ENCODE data around the gene DNAJB2. TPM values are rescaled to one million over a fixed set of nuclear protein-coding genes. Genes with fewer than 3 reads are reported as not detected.
A peak's percentile ranks its signal among the peaks of the same experiment; 100 is the strongest.
"Not testable (repeated sequence)": the region's sequence is repeated elsewhere in the genome, so short reads cannot be mapped to it uniquely, and the experiment has no call there.

Gene DNAJB2
- total RNA-seq, 1 donor from 2014 or later: 49.8 TPM

DNA sequence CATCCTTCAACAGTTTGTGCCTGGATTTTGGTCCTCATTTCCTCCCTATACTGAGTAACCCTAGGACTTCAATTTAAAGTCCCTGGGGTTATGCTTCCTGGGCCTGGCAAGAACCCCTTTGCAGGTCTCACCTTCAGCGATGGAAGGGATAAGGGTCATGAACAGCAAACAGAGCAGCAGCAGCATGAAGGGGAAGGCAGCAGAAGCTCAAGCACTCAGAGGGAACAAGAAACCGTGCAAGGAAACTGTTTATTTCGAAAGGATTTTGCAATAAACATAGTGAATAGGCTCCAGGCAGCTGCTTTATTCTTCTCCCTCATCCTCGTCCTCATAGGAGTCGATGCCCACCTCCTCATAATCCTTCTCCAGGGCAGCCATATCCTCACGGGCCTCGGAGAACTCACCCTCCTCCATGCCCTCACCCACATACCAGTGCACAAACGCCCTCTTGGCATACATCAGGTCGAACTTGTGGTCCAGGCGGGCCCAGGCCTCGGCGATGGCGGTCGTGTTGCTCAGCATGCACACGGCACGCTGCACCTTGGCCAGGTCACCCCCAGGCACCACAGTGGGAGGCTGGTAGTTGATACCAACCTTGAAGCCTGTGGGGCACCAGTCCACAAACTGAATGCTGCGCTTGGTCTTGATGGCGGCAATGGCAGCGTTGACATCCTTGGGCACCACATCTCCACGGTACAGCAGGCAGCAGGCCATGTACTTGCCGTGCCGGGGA is 29.0 kb upstream of the DNAJB2 start:
- intact Hi-C loops (cut with micrococcal nuclease): loop anchor here (10.0 kb wide), 1 partner anchor 845 kb away; no protein-coding TSS in a partner anchor
- H3K36me3 Mint-ChIP-seq (ENCODE audit: low read depth): peaks cover 74% of the 10 kb centered on the region
- peaks cover 70% of the 10 kb centered on the region for H3K4me1 Mint-ChIP-seq (ENCODE audit: low read depth)

DNA sequence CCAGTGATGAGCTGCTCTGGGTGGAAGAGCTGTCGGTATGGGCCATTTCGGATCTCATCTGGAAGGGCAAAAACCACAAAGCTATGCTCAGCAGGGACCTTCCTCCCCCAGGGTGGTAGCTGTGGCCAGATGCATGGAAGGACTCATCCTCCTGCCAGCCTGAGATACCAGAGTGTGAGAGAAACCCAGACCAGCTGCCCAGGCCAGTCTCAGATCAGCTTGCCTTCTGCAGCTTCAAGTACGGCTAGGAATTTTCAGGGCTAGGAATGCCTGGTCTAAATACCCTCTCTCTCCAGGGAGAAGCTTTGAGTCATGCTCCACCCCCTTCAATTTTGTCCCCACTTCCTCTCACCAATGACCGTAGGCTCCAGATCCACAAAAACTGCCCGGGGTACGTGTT is 27.5 kb upstream of the DNAJB2 start:
- H3K27ac Mint-ChIP-seq: peak overlapping the region; percentile 85
- H3K4me3 Mint-ChIP-seq (ENCODE audit: low read depth): peak overlapping the region; percentile 77
- peaks cover 69% of the 10 kb centered on the region for H3K4me1 Mint-ChIP-seq (ENCODE audit: low read depth)
- H3K27me3 Mint-ChIP-seq (ENCODE audit: low read depth): no peaks in the 10 kb centered on the region
- H3K9me3 Mint-ChIP-seq: no peaks in the 10 kb centered on the region
- intact Hi-C loops (cut with micrococcal nuclease): loop anchor here (2.0 to 10.0 kb wide), 3 partner anchors 43 to 847 kb away; no protein-coding TSS in a partner anchor
- peaks cover 66% of the 10 kb centered on the region for H3K36me3 Mint-ChIP-seq (ENCODE audit: low read depth)
- no peak for DNase-seq (ENCODE audit: low spot score)

More for the DNA sequence above, 29.0 kb upstream of the DNAJB2 start:
- peak overlapping the region; percentile 47 for H3K27ac Mint-ChIP-seq
- H3K4me3 Mint-ChIP-seq (ENCODE audit: low read depth): peak overlapping the region; percentile 77
- no peak for DNase-seq (ENCODE audit: low spot score)
- H3K27me3 Mint-ChIP-seq (ENCODE audit: low read depth): no peaks in the 10 kb centered on the region
- no peaks in the 10 kb centered on the region for H3K9me3 Mint-ChIP-seq

DNA sequence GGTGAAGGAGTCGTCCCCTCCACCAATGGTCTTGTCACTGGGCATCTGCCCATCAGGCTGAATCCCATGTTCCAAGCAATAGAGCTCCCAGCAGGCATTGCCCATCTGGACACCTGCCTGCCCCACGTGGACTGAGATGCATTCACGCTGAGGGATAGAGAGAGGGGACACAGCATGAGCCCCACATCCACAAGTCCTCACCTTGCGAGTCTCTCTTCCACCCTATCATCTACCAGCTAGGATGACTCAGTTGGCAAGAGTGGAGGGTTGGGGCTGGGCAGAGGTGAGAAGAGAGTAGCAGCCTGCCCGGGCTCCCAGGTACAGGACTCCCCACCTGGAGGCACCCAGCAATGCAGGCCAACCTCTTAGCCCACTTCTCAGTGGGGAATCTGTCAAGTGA is 27.1 kb upstream of the DNAJB2 start:
- intact Hi-C loops (cut with micrococcal nuclease): loop anchor here (2.0 to 10.0 kb wide), 3 partner anchors 43 to 847 kb away; no protein-coding TSS in a partner anchor
- no peak for DNase-seq (ENCODE audit: low spot score)
- H3K27me3 Mint-ChIP-seq (ENCODE audit: low read depth): no peaks in the 10 kb centered on the region
- H3K9me3 Mint-ChIP-seq: no peaks in the 10 kb centered on the region
- H3K36me3 Mint-ChIP-seq (ENCODE audit: low read depth): peaks cover 62% of the 10 kb centered on the region
- peak overlapping the region; percentile 77 for H3K4me3 Mint-ChIP-seq (ENCODE audit: low read depth)
- H3K4me1 Mint-ChIP-seq (ENCODE audit: low read depth): peaks cover 65% of the 10 kb centered on the region
- H3K27ac Mint-ChIP-seq: peak overlapping the region; percentile 85

DNA sequence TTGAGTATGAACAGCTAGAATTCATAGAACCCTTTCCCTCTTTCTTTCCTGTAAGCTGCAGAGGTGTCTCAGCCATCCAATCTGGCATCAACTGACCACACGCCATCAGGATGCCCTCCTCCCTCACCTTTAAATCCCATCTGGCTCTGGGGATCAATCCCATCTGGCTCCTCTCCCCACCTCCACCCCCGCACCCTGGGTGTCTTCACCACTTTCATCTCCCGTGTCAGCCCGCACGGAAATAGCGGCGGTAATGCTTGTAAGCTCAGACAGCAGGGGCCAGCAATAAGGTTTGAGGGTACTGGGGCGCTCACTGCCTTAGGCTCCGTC is 26.6 kb upstream of the DNAJB2 start:
- Mint-ChIP-seq H3K4me3 (ENCODE audit: low read depth) (peak overlapping the region; percentile 77), H3K9me3 (no peaks in the 10 kb centered on the region), H3K27me3 (ENCODE audit: low read depth) (no peaks in the 10 kb centered on the region), H3K4me1 (ENCODE audit: low read depth) (peaks cover 60% of the 10 kb centered on the region), H3K36me3 (ENCODE audit: low read depth) (peaks cover 57% of the 10 kb centered on the region), H3K27ac (peak overlapping the region; percentile 85)
- DNase-seq (ENCODE audit: low spot score): no peak
- intact Hi-C loops (cut with micrococcal nuclease): loop anchor here (2.0 to 10.0 kb wide), 3 partner anchors 42 to 848 kb away; no protein-coding TSS in a partner anchor

DNA sequence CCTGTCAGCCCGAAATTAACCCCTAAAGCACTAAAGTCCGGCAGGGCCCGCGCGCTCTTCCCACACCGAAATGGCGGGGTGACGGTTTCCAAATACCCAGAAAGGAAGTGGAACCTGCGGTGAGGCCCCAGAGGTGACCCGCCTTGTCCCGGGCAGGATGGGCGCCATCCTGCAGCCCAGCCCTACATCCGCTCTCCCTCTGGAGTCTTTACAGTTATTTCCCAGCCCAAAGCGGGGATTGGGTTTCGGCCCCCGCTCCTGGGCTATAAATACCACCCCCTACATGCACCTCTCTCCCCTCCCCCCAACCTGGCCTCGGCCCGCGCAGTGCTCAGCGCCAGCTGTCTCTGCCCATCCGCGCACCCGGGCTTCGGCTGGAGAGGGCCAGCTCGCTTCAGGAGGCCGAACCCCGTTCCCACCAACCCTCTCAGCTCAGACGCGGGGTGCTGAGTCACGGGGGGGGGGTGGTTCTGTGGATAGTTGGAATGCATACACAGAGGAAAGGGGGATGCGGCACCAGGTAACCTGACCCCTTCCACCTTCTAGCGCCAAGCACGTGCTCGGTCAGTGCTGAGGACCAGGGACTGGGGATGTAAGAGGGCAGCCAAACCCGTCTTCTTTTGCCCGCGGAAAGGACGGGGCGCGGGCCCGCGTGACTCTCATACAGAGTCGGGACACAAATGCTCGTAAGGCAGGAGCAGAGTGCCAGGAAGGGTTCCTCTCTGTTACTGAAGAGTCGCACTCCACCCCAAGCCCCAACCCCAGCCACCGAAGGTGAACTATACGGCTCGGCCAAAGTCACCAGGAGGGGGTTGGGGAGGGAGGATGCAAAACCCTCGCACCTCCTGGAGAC is 26.0 kb upstream of the DNAJB2 start, which contains the start of gene TUBA4B:
TUBA4B (plus strand) TSS at position 344 of the 853 bp plus-strand sequence; CDS start at position 509, 165 bp downstream.
- H3K4me1 Mint-ChIP-seq (ENCODE audit: low read depth): peaks cover 54% of the 10 kb centered on the region
- H3K9me3 Mint-ChIP-seq: no peaks in the 10 kb centered on the region
- DNase-seq (ENCODE audit: low spot score): peak; percentile 54
- peaks cover 51% of the 10 kb centered on the region for H3K36me3 Mint-ChIP-seq (ENCODE audit: low read depth)
- peak within 1 kb of the TSS; percentile 77 for H3K4me3 Mint-ChIP-seq (ENCODE audit: low read depth)
- intact Hi-C loops (cut with micrococcal nuclease): loop anchor here (1.0 to 10.0 kb wide), 8 partner anchors 8 to 848 kb away; partner anchors contain the start of genes ANKZF1, ATG9A, CNPPD1 and GLB1L
- no peaks in the 10 kb centered on the region for H3K27me3 Mint-ChIP-seq (ENCODE audit: low read depth)
- H3K27ac Mint-ChIP-seq: peak within 1 kb of the TSS; percentile 92

DNA sequence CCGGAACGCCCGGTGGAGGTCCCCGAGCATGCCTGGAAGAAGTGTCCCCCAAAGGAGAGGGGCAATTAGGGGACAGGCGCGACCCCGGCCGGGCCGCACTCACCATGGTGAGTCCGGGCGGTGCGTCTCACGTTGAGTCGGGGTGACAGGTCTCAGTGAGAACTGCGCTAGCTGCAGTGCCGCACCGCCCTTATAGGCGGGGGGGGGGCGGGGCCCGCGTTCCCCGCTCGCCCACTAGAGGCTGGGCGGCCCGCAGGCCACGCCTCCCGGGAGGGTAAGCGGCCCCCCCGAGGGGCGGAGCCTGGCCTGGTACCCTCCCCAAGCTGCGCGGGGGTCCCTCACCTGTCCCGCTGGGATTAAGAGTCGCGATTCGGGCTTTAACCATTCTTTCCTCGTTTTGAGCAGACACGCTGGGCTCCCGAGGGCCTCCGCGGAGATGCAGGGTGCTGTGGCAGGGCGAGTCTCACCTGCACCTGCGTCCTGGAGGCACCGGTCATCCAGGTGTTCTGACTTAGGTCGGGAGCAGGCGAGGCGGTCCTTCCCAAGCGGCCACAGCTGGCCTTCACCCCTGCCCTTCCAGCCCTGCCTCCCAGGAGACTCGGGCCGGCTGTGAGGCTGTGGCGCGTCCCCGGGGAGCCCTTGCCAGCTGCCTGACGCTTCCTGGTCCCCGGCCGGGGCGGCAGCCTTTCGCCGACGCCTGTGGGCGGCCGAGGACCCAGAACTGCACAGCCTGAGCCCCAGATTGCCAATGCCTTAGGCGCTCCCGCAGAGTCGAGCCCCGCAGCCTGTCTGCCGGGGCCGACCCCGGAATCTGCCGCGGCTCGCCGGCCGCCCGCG is 25.2 kb upstream of the DNAJB2 start, which contains the start of gene TUBA4A:
TUBA4A (minus strand) TSS at position 166 of the 837 bp plus-strand sequence; CDS start at position 106, 60 bp downstream.
- peak within 1 kb of the TSS; percentile 92 for H3K27ac Mint-ChIP-seq
- intact Hi-C loops (cut with micrococcal nuclease): loop anchor here (1.0 to 10.0 kb wide), 9 partner anchors 9 to 849 kb away; partner anchors contain the start of genes ANKZF1, ATG9A, CNPPD1 and DNAJB2
- H3K4me3 Mint-ChIP-seq (ENCODE audit: low read depth): peak within 1 kb of the TSS; percentile 77
- peaks cover 46% of the 10 kb centered on the region for H3K4me1 Mint-ChIP-seq (ENCODE audit: low read depth)
- H3K9me3 Mint-ChIP-seq: no peaks in the 10 kb centered on the region
- no peaks in the 10 kb centered on the region for H3K27me3 Mint-ChIP-seq (ENCODE audit: low read depth)
- DNase-seq (ENCODE audit: low spot score): peak; percentile 84
- H3K36me3 Mint-ChIP-seq (ENCODE audit: low read depth): peaks cover 43% of the 10 kb centered on the region

DNA sequence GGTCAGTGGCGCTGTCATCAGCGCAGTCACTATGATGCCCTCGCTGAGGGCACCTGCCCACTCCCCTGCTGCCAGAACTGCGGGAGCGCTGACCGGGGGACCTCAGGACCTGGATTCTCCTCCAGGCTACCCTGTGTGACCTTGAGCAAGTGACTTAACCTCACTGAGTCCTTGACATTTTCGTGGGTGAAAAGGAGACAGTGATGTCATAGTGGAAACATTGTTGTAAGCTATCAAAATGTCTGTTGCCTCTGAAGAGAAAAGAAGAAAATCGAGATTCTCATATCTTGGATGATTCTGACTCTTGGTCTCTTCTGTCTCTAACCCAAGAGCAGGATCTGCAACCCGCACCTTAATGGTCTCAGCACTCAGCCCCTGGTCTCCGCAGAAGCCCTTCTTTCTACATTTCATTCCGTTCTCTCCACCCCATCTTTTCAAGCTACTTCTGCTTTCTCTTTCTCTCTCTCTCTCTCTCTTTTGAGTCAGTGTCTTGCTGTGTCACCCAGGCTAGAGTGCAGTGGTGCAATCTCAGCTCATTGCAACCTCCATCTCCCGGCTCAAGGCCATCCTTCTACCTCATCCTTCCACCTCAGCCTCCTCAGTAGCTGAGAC is 24.5 kb upstream of the DNAJB2 start:
- H3K4me1 Mint-ChIP-seq (ENCODE audit: low read depth): peaks cover 39% of the 10 kb centered on the region
- intact Hi-C loops (cut with micrococcal nuclease): loop anchor here (1.0 to 10.0 kb wide), 2 partner anchors 25 to 850 kb away; partner anchors contain the start of gene DNAJB2
- H3K27me3 Mint-ChIP-seq (ENCODE audit: low read depth): peaks cover 3% of the 10 kb centered on the region
- peak overlapping the region; percentile 92 for H3K27ac Mint-ChIP-seq
- DNase-seq (ENCODE audit: low spot score): peak; percentile 40
- H3K4me3 Mint-ChIP-seq (ENCODE audit: low read depth): peak overlapping the region; percentile 77
- H3K36me3 Mint-ChIP-seq (ENCODE audit: low read depth): peaks cover 36% of the 10 kb centered on the region
- no peaks in the 10 kb centered on the region for H3K9me3 Mint-ChIP-seq

DNA sequence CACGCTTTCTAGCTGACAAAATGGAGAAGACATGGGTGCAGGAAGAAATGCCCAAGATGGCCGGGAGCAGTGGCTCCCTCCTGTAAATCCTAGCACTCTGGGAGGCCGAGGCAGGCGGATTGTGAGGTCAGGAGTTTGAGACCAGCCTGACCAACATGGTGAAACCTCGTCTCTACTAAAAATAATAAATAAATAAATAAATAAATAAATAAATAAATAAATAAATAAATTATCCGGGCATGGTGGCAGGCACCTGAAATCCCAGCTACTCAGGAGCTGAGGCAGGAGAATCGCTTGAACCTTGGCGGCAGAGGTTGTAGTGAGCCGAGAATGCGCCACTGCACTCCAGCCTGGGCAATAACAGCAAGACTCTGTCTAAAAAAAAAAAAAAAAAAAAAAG is 20.2 kb upstream of the DNAJB2 start:
- DNase-seq (ENCODE audit: low spot score); H3K27ac Mint-ChIP-seq; H3K36me3 Mint-ChIP-seq (ENCODE audit: low read depth); H3K4me3 Mint-ChIP-seq (ENCODE audit: low read depth); H3K9me3 Mint-ChIP-seq: not testable (repeated sequence)
- Mint-ChIP-seq H3K27me3 (ENCODE audit: low read depth) (peaks cover 13% of the 10 kb centered on the region), H3K4me1 (ENCODE audit: low read depth) (peaks cover 10% of the 10 kb centered on the region)
- intact Hi-C loops (cut with micrococcal nuclease): loop anchor here (10.0 kb wide), 1 partner anchor 854 kb away; no protein-coding TSS in a partner anchor

DNA sequence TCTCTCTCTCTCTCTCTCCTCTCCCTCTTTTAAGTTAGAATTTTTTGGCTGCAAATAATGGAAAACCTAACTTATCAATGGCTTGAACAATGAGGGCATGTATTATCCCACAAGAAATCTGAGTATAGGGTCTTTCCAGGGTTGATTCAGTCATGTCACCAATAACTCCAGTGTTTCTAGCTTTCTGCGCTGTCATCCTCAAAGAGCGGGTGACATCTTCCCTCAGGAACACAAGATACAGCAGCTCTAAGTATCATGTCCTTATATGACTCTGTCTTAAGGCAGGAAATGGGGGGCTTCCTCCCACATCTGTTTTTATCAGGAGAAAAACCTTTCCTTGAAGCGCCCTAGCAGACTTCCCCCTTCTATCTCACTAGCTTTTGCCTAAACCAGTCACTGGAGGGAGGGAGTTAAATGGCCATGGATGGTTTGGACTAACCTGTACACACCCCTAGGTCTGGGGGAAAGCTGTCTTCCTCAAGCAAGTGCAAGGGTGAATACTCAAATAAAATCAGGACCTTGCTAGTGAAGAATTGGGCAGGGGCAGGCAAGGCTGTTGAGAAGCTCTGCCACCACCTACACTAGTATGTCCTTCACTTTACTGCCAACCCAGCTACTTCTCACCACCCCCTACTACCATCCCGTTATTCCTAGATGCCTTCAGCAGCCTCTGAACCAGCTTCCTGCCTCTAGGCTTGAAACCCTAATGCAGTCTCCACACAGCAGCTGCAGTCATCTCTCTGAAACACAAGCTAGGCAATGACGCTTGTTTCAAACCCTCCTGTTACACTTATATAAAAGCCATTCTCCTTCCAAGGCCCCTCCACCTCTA is 17.9 kb upstream of the DNAJB2 start:
- DNase-seq (ENCODE audit: low spot score): no peak
- peaks cover 13% of the 10 kb centered on the region for H3K27me3 Mint-ChIP-seq (ENCODE audit: low read depth)
- no peaks in the 10 kb centered on the region for H3K4me1 Mint-ChIP-seq (ENCODE audit: low read depth)
- H3K27ac Mint-ChIP-seq: no peak overlapping the region
- H3K4me3 Mint-ChIP-seq (ENCODE audit: low read depth): no peak overlapping the region
- intact Hi-C loops (cut with micrococcal nuclease): no loop called here
- no peaks in the 10 kb centered on the region for H3K36me3 Mint-ChIP-seq (ENCODE audit: low read depth)
- no peaks in the 10 kb centered on the region for H3K9me3 Mint-ChIP-seq

DNA sequence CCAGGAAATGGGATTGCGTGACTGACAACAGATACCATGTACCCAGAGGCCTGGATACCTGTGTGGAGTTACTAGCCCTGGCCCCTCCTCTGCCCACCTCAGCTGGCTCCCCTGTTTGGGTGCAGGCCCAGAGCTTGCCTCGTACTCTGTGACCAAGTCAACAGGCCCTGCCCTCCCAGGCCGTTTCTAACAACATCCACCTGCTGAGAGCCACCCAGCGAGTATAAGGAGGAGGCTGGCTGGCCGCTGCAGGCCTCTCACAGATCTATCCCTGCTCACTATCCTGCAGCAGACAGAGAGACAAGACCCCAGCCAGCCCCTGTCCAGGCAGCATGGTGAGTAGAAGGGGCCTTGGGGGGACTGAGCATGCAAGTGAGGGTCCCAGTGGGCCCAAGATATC is 12.9 kb upstream of the DNAJB2 start:
- Mint-ChIP-seq H3K27me3 (ENCODE audit: low read depth) (peaks cover 4% of the 10 kb centered on the region), H3K27ac (no peak overlapping the region), H3K4me3 (ENCODE audit: low read depth) (no peak overlapping the region), H3K4me1 (ENCODE audit: low read depth) (no peaks in the 10 kb centered on the region), H3K9me3 (no peaks in the 10 kb centered on the region), H3K36me3 (ENCODE audit: low read depth) (no peaks in the 10 kb centered on the region)
- no peak for DNase-seq (ENCODE audit: low spot score)
- intact Hi-C loops (cut with micrococcal nuclease): no loop called here

DNA sequence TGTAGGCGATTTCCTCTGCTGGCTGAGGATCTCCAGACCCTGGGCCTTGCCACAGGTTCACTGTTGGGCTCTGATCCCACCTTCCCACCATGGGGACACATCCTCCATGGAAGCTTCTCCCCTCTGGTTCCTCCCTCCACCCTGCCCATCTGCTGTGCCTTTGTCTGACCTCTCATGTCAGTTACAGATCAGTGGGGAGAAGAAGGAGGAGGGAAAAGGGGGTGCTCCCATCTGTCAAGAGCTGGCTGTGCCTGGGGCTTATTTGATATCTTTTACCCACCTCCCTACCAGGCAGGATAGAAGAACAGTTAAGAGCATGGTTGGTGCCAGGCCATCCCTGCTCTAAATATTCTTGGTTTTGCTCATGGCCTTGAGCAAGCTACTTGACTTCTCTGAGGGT is 12.3 kb upstream of the DNAJB2 start:
- H3K9me3 Mint-ChIP-seq: no peaks in the 10 kb centered on the region
- no peak for DNase-seq (ENCODE audit: low spot score)
- intact Hi-C loops (cut with micrococcal nuclease): no loop called here

More for the DNA sequence above, 12.3 kb upstream of the DNAJB2 start:
- Mint-ChIP-seq H3K27ac (no peak overlapping the region), H3K36me3 (ENCODE audit: low read depth) (no peaks in the 10 kb centered on the region), H3K4me1 (ENCODE audit: low read depth) (no peaks in the 10 kb centered on the region), H3K4me3 (ENCODE audit: low read depth) (no peak overlapping the region), H3K27me3 (ENCODE audit: low read depth) (peaks cover 2% of the 10 kb centered on the region)

Measured in activated T-helper 2 cell treated with anti-CD3 and anti-CD28 coated beads, Interferon-gamma antibody, Interleukin-2, Interleukin-4, amounts not matched to agents 10 μg/mL and 5 μg/mL and 100 μg/mL, durations not matched to agents 14 hours and 24 hours and 36 hours (primary cell).